Measurements from ENCODE around the gene LCE1A.

The LCE1A gene, protein sequence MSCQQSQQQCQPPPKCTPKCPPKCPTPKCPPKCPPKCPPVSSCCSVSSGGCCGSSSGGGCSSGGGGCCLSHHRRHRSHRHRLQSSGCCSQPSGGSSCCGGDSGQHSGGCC

DNA sequence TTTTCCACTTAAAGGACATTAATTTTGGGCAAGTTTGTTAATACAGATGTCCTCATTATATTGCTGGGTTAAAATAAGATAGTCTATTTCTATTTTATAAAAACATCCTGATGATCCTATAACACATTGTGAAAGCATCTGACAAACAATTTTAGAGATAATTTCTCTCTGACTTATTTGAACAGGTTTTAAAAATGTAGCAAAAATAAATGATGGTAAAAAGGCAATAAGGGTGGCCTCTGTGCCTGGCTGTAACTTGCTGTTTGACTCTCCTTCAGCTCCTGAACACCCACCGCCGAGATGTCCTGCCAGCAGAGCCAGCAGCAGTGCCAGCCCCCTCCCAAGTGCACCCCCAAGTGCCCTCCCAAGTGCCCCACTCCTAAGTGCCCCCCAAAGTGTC, at the start of gene LCE1A:
TSS of gene LCE1A (plus strand) at position 301 of the 400 bp plus-strand sequence. CDS start at position 301, 0 bp downstream.
- H3K27ac ChIP-seq: no peak within 1 kb of the TSS
- TF ChIP-seq, protein P1, sequence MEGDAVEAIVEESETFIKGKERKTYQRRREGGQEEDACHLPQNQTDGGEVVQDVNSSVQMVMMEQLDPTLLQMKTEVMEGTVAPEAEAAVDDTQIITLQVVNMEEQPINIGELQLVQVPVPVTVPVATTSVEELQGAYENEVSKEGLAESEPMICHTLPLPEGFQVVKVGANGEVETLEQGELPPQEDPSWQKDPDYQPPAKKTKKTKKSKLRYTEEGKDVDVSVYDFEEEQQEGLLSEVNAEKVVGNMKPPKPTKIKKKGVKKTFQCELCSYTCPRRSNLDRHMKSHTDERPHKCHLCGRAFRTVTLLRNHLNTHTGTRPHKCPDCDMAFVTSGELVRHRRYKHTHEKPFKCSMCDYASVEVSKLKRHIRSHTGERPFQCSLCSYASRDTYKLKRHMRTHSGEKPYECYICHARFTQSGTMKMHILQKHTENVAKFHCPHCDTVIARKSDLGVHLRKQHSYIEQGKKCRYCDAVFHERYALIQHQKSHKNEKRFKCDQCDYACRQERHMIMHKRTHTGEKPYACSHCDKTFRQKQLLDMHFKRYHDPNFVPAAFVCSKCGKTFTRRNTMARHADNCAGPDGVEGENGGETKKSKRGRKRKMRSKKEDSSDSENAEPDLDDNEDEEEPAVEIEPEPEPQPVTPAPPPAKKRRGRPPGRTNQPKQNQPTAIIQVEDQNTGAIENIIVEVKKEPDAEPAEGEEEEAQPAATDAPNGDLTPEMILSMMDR (IDR thresholded peaks at IDR 0.05): no peak
- no peak for TF ChIP-seq ZFX (IDR thresholded peaks at IDR 0.05; ENCODE audit: borderline replicate concordance)

DNA sequence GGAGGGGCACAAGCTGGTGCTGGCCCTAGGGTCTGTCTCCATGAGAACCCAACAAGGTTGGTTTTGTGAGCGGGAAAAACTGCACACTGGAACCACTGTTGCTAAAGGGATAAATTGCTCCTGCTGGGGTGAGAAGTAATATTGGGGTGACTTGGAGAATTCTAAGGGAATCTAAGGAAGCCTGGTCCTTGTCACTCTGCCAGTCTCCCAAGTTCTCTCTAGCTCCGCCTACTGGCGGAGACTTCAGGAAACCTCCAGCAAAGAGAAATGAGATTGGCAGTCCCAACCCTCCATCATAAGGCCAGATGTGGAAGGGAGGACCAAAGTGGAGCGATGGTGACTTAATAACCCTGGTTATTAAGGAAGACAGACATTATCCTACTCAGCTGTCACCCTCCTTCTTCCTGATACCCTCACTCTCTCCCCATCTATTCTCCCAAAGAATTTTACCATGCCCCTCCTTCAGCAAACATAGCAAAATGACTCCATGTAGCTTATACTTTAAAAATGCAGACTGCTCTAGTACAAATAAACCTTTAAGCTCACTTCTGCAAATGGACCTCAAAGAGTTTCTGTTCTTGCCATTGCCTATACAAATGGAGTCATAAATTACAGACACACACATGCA, 49.6 kb upstream of the LCE1A start:
- no peak overlapping the region for H3K27ac ChIP-seq
- TF ChIP-seq, protein P1 (IDR thresholded peaks at IDR 0.05): peak; percentile 89
- no peak for TF ChIP-seq ZFX (IDR thresholded peaks at IDR 0.05; ENCODE audit: borderline replicate concordance)

DNA sequence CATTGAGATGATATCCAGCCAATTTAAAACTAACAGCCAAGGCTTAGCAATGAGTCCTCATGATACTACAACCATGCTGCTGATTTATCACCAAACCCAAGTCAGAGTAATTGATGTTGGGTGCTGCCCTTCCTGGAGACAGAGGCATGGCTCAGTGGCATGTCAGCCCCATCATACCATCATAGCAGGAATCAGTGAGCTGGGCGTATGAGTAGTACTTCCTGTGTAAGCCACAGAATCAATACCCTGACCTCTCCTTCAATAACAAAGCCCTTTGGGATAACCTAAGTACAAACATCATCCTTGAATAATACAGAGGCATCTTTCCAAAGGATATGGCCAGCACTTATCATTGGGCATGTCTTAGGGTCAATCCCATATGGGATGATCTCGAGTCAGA, 44.2 kb upstream of the LCE1A start:
- TF ChIP-seq ZFX (IDR thresholded peaks at IDR 0.05; ENCODE audit: borderline replicate concordance): no peak
- TF ChIP-seq, protein P1 (IDR thresholded peaks at IDR 0.05): no peak
- no peak overlapping the region for H3K27ac ChIP-seq

DNA sequence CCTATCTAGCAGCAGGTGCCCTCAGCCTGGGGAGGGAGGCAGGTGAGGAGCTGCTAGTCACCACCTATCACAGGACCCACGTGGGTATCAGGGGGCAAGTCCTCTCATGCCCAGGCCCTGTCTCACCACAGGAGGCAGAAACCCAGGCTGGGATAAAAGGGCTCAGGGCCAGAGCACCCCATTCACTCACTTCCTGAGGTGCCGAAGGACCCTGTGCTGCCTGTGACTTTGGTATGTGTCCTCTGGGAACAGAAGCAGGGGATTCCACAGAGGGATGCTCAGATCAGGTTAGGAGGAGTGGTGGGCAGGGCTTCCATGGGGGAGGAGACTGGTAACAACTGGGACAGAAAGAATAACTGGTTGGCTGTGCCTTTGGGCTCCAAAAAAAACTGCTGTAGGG, 41.2 kb upstream of the LCE1A start, which contains the start of gene LCE1E:
TSS of gene LCE1E (plus strand) at position 181 of the 400 bp plus-strand sequence. CDS start 1,043 bp downstream, outside the sequence.
- H3K27ac ChIP-seq: no peak within 1 kb of the TSS
- TF ChIP-seq, protein P1 (IDR thresholded peaks at IDR 0.05): no peak
- TF ChIP-seq ZFX (IDR thresholded peaks at IDR 0.05; ENCODE audit: borderline replicate concordance): no peak

DNA sequence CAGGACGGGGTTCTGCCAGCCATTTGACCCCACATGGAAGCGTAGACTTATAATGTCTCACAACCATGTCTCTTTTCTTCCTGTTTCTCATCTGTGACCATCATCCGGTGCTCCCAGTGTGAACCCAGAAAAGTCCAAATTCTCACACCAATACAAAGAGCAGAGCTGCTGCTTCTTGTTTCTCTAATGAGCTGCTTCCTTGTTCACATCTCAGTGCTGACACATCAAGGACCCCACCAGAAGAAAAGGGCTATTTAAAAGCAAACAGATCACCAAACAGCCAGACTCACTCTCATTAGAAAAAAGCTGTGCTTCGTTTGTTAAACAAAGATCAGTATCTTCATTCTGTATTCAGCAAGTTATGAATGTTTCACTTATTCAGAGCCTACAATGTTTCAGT, 31.6 kb upstream of the LCE1A start:
- TF ChIP-seq, protein P1 (IDR thresholded peaks at IDR 0.05): no peak
- no peak for TF ChIP-seq ZFX (IDR thresholded peaks at IDR 0.05; ENCODE audit: borderline replicate concordance)
- H3K27ac ChIP-seq: no peak overlapping the region

DNA sequence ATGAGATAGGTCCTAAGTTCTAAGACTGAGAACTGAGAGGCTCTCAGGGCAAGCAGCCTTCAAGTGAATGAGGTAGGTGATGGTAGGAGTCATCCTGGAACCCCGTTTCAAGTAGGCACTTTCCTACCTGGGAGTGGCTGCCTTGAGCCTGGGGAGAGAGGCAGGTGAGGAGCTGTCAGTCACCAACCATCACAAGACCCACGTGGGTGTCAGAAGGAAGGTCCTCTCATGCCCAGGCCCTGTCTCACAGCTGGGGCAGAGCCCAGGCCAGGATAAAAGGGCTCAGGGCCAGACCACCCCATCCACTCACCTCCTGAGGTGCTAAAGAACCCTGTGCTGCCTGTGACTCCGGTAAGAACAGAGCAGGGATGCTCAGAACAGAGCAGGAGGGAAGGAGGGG, 30.9 kb upstream of the LCE1A start, which contains the start of gene LCE1D:
TSS of gene LCE1D (plus strand) at position 301 of the 400 bp plus-strand sequence. CDS start 1,074 bp downstream, outside the sequence.
- TF ChIP-seq, protein P1 (IDR thresholded peaks at IDR 0.05): no peak
- TF ChIP-seq ZFX (IDR thresholded peaks at IDR 0.05; ENCODE audit: borderline replicate concordance): no peak
- no peak within 1 kb of the TSS for H3K27ac ChIP-seq

DNA sequence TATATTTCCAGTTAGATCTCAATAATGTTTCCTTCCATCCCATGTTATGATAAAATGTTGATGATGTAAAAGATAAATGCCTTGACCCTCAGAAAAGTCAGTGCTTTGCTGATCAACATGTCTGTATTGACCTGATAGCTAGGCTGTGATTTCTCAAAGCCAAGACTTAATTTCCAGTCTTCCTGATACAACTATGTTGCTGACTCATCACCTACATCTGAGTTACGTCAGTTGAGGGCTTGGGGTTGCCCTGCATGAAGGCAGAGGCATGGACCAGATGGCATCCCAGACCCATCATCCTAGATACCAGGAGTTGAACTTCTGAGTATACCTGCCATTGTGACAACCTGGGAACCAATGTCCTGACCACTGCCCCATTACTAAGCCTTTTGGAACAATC, 25.9 kb upstream of the LCE1A start:
- H3K27ac ChIP-seq: no peak overlapping the region
- no peak for TF ChIP-seq ZFX (IDR thresholded peaks at IDR 0.05; ENCODE audit: borderline replicate concordance)
- TF ChIP-seq, protein P1 (IDR thresholded peaks at IDR 0.05): no peak

Data from 22Rv1 (cell line).